ENCODE measurements around the gene C2orf68.

DNA sequence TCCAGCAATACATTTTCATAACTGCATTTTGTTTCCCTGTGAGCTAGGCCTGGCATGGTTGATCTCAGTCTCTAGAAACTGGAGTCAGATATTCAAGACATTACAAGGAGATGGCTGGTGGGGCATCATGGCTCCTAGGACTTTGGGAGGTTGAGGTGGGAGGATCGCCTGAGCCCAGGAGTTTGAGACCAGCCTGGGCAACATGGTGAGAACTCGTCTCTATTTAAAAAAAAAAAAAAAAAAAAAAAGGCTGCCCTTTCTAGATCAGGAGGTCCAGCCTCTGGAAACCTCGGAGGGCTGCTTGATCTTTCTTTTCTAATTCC is 34.8 kb downstream of the C2orf68 start:
- TF ChIP-seq, protein P1, sequence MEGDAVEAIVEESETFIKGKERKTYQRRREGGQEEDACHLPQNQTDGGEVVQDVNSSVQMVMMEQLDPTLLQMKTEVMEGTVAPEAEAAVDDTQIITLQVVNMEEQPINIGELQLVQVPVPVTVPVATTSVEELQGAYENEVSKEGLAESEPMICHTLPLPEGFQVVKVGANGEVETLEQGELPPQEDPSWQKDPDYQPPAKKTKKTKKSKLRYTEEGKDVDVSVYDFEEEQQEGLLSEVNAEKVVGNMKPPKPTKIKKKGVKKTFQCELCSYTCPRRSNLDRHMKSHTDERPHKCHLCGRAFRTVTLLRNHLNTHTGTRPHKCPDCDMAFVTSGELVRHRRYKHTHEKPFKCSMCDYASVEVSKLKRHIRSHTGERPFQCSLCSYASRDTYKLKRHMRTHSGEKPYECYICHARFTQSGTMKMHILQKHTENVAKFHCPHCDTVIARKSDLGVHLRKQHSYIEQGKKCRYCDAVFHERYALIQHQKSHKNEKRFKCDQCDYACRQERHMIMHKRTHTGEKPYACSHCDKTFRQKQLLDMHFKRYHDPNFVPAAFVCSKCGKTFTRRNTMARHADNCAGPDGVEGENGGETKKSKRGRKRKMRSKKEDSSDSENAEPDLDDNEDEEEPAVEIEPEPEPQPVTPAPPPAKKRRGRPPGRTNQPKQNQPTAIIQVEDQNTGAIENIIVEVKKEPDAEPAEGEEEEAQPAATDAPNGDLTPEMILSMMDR (IDR thresholded peaks at IDR 0.05 in 2 of 3, conservative IDR thresholded peaks at IDR 0.05 in 1 of 3; ENCODE audit: insufficient read depth in 2 of 3, low read depth in 1 of 3, low read length in 3 of 3) = no peak
- TF ChIP-seq ELF4 (CRISPR knock-in tag; IDR thresholded peaks at IDR 0.05) (no peak), POLR2A (conservative IDR thresholded peaks at IDR 0.05) (no peak)
